NCI-H2196 treated with DMSO at 0.1 percent for 48 hours (cell line): Measurements from ENCODE around the gene CHKB.
"Not testable (repeated sequence)": the region's sequence is repeated elsewhere in the genome, so short reads cannot be mapped to it uniquely, and the experiment has no call there.

Source experiments
- DNase-seq: peaks from one replicate; lab custom pipeline; 2025; ENCODE audit not compliant: unreplicated experiment; lab: John Stamatoyannopoulos, UW

Gene CHKB

DNA sequence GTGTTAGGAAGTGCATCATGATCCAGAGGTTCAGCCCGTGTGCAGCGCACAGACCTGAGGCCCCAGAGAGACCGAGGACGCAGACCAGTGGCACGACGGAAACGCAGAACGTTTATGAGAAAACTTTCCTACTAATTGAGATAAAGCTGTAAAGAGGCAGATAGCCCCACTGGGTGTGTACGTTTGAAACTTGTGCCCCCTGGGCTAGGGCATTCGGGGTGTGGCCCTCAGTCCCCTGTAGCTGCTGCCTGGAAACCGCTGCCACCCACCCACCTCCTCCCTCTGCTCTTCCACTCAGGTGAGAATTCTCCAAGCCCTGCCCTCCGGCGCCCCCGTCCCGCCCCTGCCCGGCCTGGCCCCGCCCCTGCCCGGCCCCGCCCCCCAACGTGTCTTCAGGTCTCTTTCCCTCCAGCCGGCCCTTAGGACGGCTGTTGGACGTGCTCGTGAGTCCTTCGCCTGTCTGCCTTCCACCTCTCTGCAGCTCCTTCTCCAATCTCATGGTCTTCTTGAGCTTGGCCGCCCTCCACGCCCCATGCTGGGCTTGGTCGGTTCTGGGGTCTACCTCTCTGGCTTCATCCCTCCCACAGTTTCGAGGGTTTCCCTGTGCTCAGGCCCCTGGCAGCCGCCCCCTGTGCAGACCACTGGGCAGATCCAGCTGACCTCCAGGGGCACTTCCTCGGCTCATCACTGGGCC lies 30.0 kb upstream of the CHKB start:
- no peak for DNase-seq

GRCh38 chr22:50612168-50612527 lies 29.5 kb upstream of the CHKB start:
- DNase-seq: no peak

GRCh38 chr22:50611341-50612060 lies 28.9 kb upstream of the CHKB start:
- no peak for DNase-seq

GRCh38 chr22:50610581-50610980 lies 27.9 kb upstream of the CHKB start:
- DNase-seq: no peak

GRCh38 chr22:50610041-50610451 lies 27.4 kb upstream of the CHKB start:
- DNase-seq: no peak

DNA sequence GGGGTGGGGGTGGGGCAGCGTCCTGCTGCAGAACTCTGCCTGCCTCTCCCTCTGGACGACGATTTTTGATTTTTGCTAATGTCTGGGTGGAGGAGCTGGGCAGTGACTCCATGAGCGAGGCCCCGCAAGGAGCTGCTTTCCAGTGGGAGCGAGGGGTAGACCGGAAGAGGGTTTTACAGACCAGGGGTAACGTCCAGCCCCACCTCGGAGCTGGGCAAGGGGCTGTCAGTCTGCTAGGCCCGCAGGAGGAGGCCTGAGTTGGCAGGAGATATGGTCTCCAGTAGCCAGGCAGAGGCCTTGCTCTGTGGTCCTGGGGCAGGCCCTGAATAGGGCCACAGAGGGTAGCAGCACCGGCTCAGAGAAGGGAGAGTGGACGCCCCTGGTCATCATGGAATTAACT lies 26.9 kb upstream of the CHKB start:
- DNase-seq: no peak

GRCh38 chr22:50608996-50609395 lies 26.3 kb upstream of the CHKB start:
- DNase-seq: no peak

GRCh38 chr22:50608058-50608840 lies 25.6 kb upstream of the CHKB start:
- DNase-seq: not testable (repeated sequence)

- DNase-seq: no peak
These were observed 25.0 kb upstream of the CHKB start for GRCh38 chr22:50607659-50608020.

- no peak for DNase-seq
These were observed 24.5 kb upstream of the CHKB start for GRCh38 chr22:50606946-50607658.

DNA sequence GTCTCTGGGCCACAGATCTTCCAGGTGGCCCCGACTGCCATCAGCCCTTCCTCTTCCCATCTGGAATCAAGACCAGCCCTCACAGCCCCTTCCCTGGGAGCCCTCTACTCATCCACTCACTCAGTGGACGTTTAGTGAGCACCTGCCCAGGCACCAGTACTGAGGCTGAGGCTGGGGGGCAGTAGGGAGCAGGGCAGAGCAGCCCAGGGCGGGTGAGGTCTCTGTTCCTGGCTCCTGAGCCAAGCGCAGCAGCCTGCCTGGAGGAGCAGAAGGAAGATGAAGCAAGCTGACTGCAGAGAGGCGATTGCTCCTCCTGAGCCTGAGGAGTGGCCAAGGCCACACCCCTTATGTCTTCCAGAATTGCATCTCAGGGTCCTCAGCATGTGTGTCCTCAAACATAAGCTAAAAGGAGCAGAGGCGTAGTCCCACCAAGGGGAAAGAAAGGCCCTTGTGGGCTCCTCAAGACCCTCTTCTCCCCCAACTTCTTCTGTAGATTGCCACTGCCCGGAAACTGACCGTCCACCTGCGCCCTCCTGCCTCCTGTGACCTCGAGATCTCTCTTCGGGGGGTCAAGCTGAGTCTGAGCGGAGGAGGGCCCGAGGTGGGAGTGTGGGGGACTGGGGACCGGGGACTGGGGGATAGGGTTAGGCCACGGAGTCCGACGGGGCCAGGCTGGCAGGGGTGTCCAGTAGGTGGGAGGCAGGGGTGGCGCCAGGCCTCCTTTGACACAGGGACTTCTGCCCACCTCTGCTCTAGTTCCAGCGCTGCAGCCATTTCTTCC lies 23.7 kb upstream of the CHKB start:
- DNase-seq: no peak

DNA sequence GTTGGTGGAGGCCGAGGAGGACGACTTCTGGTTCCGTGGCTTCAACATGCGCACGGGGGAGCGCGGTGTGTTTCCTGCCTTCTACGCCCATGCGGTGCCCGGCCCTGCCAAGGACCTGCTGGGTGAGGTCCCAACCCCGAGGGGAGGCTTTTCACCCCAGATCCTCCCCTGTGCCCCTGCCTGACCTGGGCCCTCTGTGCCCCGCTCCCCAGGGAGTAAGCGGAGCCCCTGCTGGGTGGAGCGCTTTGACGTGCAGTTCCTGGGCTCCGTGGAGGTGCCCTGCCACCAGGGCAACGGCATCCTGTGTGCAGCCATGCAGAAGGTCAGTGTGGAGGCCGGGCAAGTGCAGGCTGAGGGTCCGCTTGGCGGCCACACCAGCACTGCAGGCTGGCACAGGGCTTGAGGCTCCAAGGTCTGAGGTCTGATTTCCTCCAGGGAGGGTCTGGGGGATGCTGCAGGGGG lies 23.0 kb upstream of the CHKB start:
- no peak for DNase-seq

- DNase-seq: no peak
These were observed 22.5 kb upstream of the CHKB start for GRCh38 chr22:50605002-50605612.

GRCh38 chr22:50604256-50605001 lies 21.8 kb upstream of the CHKB start:
- DNase-seq: no peak

DNA sequence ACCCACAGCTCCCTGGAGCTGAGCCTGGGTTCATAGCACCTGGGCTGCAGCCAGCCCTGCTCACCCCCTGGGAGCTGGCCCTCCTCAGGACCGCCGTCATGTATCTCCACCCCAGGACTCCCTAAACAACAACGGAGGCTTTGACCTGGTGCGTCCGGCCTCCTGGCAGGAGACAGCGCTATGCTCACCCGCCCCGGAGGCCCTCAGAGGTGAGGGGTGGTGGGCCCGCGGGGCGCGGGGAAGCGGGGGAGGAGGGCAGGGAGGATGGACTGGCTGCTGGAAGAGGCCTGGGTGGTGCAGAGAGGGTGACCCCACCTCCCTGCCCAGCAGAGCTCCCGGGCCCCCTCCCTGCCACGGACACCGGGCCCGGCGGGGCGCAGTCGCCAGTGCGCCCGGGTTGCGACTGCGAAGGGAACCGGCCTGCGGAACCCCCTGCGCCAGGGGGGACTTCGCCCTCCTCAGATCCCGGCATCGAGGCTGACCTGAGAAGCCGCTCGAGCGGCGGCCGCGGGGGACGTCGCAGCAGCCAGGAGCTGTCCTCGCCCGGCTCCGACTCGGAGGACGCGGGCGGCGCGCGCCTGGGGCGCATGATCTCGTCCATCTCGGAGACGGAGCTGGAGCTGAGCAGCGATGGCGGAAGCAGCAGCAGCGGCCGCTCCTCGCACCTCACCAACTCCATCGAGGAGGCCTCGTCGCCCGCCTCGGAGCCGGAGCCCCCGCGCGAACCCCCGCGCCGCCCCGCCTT lies 21.0 kb upstream of the CHKB start:
- DNase-seq: no peak

DNA sequence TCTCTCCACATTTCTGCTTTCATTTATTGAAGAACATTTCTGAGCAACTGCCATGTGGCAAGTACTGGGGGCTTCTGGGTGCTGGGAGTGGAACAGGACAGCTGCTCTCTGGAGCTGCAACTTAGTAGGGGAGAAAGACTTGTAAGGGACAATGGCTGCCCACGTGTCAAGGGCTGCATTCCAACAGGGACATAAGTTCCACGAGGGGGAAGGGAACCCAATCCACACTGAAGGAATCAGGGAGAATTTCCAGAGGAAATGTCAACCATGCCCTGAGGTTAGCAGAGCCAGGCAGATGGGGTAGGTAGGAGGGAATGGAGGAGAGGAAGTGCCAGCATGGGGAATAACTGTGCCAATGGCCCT lies 19.7 kb upstream of the CHKB start:
- no peak for DNase-seq

DNA sequence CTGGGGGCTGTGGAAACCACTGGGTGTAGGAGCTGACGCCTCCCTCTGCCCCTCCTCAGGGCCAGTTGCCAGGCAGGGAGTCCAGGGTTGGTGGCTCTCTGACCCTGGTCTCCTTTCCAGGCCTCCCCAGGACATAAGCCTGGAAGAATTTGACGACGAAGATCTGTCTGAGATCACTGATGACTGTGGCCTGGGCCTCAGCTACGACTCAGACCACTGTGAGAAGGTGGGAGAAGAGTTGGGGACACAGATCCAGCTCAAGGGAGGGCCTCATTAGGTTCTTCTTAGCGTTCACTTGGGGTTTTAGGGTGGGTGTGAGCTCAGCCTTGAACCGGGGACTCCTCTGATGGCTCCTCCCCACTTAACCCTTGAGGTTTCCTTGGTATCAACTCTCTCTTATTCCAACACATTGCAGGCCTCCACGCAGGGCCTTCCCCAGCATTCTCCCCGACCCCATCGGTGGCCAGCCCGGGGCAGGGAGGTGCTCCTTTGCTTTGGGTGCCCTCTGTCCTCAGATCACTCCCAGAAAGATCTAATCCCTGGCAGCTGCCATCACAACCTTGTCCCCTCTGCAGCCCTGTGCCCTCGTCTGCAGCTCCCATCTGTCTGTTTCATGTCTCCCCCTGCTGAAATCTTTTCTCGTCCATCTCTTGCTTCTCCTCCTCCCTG lies 19.2 kb upstream of the CHKB start:
- DNase-seq: no peak

DNA sequence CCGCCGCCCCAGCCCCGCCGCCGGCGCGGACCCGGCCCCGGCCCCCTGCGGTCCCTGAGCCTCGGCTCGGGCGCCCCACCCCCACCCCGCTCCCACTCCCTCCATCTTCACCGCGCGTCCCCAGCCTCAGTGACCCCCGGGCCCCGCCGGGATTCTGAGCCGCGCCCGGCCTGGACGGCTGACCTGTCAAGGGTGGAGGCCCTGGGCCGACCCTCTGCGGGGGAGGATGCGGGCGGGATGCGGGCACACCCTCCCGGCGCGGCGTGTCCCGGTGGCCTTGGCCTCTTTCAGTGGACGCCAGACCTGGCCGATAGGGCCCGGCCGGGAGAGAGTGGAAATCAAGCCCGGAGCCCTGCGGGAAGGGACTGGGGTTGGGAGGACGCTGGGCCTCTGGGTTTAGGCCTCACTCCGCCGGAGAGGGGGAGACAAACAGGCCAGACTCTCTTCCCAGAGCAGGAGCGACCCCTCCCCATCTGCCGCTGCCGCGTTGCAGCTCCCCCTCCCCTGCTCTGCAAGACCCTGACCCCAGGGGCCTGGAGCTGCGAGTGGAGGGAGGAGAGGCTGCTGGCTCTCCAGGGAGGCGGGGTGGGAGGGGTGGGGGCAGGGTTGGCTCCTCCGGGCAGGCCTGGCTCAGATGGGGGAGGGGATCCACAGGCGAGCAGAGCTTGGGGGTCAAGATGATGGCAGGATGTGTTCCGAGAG lies 18.5 kb upstream of the CHKB start:
- DNase-seq: no peak
